ENCODE results near the gene NFE2.
"Not testable (repeated sequence)": the region's sequence is repeated elsewhere in the genome, so short reads cannot be mapped to it uniquely, and the experiment has no call there.

The NFE2 gene

DNA sequence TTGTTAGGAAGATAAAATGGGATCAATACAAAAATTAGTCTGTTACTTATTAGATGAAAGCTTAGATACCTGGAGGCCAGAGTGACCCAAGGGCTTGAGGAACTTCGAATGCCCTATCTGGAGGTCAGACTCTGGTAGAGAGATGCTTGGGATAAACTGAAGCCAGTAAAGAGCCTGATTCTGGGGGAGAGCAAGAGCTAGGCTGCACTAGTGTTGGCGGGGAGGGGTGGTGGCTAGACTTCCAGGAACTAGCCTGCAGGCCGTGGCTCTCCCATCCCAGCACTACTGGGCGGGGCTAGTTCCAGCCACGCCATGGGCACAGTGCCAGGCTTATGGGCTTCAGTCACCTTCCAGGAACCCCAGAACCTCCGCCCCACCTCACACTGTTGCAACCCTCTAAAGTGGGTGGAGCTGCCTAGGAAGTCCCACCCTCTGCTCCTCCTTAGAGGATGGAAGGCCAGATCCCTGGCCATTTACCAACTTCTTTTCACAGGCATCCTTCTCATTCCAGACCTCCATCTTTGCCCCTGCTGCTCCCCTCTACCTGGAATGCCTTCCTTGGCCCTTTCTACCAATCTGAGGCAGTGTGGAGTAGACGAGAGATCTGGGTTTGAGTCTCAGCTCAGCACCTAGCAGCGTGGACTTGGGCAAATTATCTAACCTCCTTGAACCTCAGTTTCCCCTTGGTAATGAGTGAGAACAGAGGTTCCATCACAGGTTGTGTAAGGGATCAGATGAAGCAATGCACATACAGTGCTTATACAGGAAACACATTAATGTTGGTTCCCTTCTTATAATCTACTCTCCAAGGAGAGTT is 6.3 kb upstream of the NFE2 start:
- DNase-seq (ENCODE audit: low read depth): no peak

GRCh38 chr12:54304187-54304810 is 3.5 kb upstream of the NFE2 start:
- no peak for DNase-seq (ENCODE audit: low read depth)

DNA sequence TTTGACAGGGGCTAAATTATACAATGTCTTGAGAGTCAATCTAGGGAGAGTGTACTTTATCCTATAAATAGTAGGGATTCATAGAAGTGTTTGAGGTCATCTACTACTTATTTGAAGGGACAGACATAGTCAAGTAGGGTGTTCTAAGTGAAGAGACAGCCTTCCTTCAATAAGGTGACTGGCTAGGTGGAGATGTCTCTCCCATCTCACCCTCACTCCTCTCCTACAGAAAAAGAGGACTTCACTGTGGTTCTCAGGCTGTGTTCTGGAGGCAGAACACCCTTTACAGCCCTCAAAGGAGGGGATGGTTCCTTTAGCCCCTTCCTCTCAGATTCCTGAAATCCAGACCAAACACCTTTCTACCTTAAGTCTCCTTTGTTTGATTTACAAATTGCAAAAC is 2.8 kb upstream of the NFE2 start:
- DNase-seq (ENCODE audit: low read depth): no peak

- no peak for DNase-seq (ENCODE audit: low read depth)
These were observed 723 bp upstream of the NFE2 start for GRCh38 chr12:54301428-54302048.

DNA sequence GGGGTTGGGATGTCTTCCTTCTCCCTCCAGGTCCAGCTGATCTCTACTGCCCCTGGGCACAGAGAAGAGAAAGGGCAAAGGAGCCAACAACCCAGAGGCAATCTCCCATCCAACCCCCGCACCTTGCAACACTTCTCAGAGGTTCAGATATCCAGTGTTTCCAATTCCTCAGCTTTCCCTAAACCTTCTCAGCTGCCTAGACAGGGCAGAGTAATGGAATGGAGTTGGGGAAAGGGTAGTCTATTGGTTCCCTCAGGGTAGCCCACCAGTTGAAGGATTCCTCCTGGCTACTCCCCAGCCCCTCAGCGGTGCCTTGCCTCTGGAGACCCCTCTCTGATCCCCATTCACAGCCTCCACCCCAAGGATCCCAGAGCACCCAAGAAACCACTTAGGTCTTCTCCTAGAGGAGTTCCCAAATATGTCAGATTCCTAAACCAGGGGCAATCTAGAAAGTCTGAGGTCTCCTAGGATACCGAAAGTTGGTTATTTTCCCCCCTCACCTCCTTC is 537 bp downstream of the NFE2 start:
- no peak for DNase-seq (ENCODE audit: low read depth)

DNA sequence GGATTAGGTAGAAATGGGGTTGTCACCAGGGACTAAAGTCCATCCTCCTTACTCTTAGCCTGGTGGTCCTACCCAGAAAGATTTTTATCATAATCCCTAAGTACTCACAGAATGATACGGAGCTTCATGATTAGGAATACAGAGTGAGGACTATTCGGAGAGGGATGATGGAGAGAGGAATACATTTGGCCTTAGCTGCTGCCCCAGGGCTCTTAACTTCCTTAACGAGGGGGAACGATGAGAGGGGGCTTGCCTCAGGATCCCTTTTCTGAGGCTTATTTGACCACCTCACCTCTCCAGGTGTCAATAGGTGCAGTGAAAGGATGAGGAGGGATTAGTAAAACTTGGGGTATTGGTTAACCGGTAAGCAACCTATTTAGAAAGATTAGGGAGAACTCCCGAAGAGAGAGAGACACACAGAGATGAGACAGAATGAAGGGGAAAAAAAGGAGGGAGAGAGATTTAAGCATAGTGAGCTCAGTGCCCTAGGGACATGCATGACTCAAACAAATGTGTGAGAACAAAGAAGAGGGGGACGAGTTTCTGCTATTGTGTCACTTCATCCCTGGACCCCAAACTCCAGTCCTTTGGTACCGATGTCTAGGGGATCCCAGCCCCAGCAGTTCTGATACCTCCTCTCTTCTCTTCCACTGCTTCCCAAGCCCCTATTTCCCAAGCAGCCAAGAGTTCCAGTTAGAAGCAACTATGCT is 1.1 kb downstream of the NFE2 start:
- DNase-seq (ENCODE audit: low read depth): no peak

- no peak for DNase-seq (ENCODE audit: low read depth)
These were observed 1.9 kb downstream of the NFE2 start for GRCh38 chr12:54298904-54299303.

- DNase-seq (ENCODE audit: low read depth): no peak
These were observed 4.3 kb downstream of the NFE2 start for GRCh38 chr12:54296393-54297099.

- no peak for DNase-seq (ENCODE audit: low read depth)
These were observed 5.8 kb downstream of the NFE2 start for GRCh38 chr12:54294953-54295566.

- peak; percentile 46 for DNase-seq (ENCODE audit: low read depth)
These were observed 6.5 kb downstream of the NFE2 start for GRCh38 chr12:54294152-54294952.

DNA sequence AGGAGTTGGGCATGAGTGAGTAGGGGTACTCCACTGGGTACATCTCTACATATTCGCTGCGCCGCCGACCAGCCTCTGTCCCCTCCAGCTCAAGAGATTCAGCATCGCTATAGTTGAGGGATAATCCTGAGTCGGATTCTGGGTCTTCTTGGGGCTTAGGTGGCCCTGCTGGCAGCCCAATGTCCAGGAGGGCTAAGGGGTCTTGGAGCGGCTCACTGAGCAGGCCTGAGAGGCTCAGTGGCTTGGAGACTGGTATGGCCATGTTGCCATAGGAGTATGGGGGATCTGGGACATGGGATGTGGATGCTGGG is 7.9 kb downstream of the NFE2 start:
- no peak for DNase-seq (ENCODE audit: low read depth)

- no peak for DNase-seq (ENCODE audit: low read depth)
These were observed 8.5 kb downstream of the NFE2 start for GRCh38 chr12:54292083-54292930.

DNA sequence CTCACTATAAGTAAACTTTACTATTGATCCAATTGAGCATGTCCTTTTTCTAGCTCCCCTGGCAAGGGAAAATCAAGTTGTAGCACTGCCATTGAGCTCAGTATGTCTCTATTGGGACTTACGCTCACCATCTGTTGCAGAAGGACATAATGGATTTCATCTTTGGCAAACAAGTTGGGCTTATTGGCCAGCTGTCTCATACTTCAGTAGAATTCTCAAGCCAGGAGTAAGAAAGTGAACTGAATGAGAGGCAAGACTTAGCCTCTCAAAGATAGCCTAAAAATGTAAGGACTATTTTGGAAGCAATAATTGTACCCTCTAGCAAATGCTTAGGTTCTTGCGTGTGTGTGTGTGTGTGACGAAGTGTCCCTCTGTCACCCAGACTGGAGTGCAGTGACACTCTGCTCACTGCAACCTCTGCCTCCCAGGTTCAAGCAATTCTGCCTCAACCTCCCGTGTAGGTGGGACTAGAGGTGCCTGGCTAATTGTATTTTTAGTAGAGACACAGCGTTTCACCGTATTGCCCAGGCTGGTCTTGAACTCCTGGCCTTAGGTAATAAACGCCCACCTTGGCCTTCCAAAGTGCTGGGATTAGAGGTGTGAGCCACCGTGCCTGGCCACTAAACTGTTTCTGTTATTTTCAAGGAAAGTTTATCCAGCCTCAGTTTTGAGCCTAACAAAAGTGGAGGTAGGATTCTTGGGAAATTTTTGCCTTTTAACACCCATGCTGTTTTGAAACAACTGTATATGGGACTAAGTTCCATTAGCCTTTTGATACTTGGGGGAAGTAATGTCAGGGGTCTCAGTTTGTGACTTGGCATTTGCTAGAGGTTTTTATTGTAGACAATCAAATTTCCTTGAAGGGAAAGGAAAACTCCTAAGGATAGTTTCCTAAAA is 13.3 kb downstream of the NFE2 start:
- DNase-seq (ENCODE audit: low read depth): no peak

- DNase-seq (ENCODE audit: low read depth): no peak
These were observed 14.5 kb downstream of the NFE2 start for GRCh38 chr12:54286042-54287030.

- no peak for DNase-seq (ENCODE audit: low read depth)
These were observed 15.4 kb downstream of the NFE2 start for GRCh38 chr12:54285150-54286041.

GRCh38 chr12:54284070-54284780 is 16.6 kb downstream of the NFE2 start:
- not testable (repeated sequence) for DNase-seq (ENCODE audit: low read depth)
